Umbilical cord (tissue), 2 donors: ENCODE measurements around the gene NLRP7. TPM values are rescaled to one million over a fixed set of nuclear protein-coding genes. Genes with fewer than 3 reads are reported as not detected.
"Not testable (repeated sequence)": the region's sequence is repeated elsewhere in the genome, so short reads cannot be mapped to it uniquely, and the experiment has no call there.

ENCODE experiments used
- DNase-seq: peaks from one replicate; pipeline ENCODE4 v3.0.0-alpha.2; 2015; ENCODE audit warnings: low spot score
- total RNA-seq: library from RNA; depleted of rRNA; stranded (reverse); fragments of >200 nt; gene quantifications from one replicate; pipeline ENCODE4 v1.2.3, GENCODE V29; 2014; ENCODE audit warnings: low replicate concordance; ENCODE audit not compliant: insufficient read depth

NLRP7 gene
- total RNA-seq = 0.24 TPM

DNA sequence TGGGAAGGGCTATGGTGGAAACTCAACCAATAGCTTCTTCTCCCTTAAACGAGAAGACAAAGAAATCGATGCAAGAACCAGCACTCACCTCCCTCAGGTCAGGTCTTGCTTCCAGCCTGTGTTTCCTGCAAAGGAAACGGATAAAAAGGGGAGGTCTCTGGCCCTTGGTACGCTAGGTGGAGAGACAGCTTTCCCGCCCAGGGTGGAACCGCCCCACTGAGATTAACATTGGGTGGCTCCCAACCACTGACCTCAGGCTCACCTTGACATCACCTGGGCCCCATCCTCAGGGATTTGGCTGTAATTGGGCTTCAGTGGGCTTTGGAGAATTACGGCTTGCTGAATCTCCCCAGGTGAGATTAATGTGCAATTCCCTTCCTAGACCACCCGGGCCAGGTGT lies at the start of gene NLRP7:
NLRP7 (minus strand) TSS at position 150 of the 400 bp plus-strand sequence.
- no peak for DNase-seq

DNA sequence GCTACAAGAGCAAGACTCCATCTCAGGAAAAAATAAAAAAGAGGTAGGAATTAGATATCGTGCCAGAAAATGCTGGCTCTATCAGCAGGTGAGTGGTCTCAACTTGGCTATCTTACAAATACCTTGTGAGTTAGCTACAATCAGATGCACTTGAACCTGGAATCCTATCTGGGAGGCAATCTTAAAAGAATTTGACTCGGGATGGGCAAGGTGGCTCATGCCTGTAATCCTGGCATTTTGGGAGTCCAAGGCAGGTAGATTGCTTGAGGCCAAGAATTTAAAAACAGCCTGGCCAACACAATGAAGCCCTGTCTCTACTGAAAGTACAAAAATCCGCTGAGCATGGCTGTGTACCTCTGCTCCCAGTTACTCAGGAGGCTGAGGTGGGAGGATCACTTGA lies 48.2 kb upstream of the NLRP7 start:
- DNase-seq = no peak

DNA sequence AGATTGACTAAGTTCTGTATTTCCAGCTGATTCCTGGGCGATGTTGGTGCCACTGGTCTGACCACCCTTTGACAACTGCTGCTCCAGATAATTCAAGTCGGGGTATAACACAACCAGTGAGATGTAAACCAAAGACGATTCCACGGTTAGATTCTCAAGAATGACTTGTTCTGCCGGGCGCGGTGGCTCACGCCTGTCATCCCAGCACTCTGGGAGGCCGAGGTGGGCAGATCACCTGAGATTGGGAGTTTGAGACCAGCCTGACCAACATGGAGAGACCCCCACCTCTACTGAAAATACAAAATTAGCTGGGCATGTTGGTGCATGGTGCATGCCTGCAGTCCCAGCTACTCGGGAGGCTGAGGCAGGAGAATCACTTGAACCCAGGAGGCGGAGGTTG lies 42.2 kb upstream of the NLRP7 start:
- not testable (repeated sequence) for DNase-seq

DNA sequence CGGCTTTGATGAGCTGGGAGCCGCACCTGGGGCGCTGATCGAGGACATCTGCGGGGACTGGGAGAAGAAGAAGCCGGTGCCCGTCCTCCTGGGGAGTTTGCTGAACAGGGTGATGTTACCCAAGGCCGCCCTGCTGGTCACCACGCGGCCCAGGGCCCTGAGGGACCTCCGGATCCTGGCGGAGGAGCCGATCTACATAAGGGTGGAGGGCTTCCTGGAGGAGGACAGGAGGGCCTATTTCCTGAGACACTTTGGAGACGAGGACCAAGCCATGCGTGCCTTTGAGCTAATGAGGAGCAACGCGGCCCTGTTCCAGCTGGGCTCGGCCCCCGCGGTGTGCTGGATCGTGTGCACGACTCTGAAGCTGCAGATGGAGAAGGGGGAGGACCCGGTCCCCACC lies 35.2 kb upstream of the NLRP7 start:
- DNase-seq = not testable (repeated sequence)

DNA sequence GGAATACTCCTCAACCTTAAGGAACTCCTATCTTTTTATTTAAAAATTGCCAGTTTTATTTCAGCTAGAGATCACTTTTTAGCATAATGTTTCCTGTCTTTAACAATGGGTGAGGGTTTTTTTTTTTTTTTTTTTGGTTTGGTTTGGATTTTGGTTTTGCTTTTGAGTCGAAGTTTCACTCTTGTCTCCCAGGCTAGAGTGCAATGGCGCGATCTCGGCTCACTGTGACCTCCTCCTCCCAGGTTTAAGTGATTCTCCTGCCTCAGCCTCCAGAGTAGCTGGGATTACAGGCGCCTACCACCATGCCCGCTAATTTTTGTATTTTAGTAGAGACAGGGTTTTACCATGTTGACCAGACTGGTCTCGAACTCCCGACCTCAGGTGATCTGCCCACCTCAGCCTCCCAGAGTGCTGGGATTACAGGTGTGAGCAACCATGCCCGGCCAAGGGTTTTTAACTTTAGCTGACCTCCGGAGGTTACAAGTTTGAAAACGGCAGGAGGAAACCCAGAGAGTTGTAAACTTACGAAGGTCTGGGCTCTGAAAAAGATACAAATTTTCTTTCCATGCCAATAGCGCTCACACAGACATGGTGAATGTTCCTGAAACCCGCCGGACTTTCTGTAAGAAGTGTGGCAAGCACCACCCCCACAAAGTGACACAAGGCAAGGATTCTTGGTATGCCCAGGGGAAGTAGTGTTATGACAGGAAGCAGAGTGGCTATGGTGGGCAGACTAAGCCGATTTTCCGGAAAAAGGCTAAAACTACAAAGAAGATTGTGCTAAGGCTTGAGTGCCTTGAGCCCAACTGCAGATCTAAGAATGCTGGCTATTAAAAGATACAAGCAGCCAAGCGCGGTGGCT lies 26.1 kb upstream of the NLRP7 start:
- DNase-seq = not testable (repeated sequence)

DNA sequence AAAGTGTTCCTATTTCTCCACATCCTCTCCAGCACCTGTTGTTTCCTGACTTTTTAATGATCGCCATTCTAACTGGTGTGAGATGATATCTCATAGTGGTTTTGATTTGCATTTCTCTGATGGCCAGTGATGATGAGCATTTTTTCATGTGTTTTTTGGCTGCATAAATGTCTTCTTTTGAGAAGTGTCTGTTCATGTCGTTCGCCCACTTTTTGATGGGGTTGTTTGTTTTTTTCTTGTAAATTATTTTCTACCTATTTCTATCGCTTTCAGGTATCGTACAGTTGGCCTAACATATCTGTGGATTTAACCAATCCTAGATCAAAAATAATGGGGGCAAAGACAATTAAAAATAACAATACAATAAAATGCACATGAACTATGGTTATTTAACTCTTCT lies 24.1 kb upstream of the NLRP7 start:
- DNase-seq = not testable (repeated sequence)

DNA sequence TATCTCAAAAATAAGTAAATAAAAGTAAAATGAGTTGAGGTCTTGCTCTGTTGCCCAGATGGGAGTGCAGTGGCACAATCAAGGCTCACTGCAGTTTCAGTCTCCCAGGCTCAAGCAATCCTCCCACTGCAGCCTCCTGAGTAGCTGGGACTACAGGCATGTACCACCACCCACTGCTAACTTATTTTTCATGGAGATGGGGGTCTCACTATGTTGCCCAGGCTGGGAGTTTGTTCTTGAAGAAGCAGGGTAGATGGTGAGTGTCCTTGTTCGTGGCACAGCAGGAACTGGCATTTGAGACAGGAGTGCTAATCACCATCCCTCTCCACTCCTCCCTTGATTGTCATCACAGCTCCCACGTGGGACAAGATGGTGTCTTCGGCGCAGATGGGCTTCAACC lies 22.3 kb upstream of the NLRP7 start:
- no peak for DNase-seq

DNA sequence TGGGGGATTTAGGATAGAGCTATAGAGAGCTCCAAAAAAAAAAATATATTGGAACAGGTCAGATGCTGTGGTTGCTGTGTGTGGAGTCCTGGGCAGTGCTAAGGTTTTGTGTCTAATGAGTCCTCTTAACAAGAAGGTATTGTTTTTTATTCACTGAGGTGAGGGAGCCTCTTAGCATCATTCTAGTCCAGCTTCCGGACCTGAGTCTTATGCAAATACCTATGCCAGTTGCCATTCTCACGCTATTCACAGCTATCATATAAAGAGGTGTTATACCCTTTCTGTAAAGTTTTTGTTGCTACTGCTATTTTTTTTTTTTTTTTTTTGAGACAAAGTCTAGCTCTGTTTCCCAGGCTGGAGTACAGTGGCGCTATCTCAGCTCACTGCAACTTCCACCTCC lies 20.3 kb upstream of the NLRP7 start:
- no peak for DNase-seq

DNA sequence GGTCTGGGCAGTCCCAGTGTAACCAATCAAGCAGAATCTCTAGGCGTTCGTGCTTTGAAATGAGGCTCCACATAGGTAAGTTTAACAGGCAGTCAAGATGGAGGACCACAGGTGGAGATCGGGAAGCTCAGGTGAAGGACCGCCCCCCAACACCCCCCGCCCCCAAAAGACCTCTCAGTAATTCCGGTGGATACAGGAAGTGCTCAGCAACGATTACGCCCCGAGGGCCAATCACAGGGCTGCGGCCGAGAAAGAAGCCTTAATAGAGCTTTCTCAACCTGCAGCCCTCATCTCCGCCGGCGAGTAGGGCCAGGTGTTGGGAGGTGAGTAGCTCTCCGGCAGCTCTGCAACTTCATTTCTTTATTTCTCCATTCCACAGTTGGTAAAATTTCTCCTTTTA lies 17.7 kb upstream of the NLRP7 start:
- not testable (repeated sequence) for DNase-seq

DNA sequence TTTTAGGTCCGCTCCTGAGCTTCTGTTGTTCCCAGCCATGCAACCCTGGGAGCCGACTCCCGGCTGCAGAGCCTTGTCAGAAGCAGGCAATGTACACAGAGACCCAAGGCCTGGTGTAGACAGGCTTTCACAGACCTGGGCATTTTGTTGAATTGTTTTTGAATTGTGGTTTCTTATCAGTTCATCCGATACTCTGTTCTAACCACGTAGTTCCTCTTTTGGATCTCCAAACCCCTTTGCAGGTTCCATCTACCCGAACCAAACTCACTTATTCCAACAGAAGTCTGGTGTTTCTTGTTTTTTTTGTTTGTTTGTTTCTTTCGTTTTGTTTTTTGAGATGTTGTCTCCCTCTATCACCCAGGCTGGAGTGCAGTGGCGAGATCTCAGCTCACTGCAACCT lies 12.5 kb upstream of the NLRP7 start:
- no peak for DNase-seq

DNA sequence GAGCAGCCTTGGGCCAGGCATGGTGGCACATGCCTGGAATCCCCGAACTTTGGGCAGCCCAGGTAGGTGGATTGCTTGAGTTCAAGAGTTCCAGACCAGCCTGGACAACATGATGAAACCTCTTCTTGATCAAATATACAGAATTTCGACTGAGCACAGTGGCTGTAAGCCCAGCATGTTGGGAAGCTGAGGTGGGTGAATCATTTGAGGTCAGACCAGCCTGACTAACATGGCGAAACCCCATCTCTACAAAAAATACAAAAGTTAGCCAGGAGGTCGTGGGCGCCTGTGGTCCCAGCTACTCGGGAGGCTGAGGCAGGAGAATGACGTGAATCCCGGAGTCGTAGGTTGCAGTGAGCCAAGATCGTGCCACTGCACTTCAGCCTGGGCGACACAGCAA lies 8.0 kb upstream of the NLRP7 start:
- no peak for DNase-seq

DNA sequence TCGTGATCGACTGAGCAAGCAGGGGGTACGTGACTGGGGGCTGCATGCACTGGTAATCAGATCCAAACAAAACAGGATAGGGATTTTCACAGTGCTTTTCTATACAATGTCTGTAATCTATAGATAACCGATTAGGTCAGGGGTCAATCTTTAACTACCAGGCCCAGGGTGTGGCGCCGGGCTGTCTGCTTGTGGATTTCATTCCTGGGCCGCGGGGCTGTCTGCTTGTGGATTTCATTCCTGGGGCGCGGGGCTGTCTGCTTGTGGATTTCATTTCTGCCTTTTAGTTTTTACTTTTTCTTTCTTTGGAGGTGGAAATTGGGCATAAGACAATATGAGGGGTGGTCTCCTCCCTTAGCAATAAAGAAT lies 6.0 kb upstream of the NLRP7 start:
- DNase-seq = not testable (repeated sequence)

DNA sequence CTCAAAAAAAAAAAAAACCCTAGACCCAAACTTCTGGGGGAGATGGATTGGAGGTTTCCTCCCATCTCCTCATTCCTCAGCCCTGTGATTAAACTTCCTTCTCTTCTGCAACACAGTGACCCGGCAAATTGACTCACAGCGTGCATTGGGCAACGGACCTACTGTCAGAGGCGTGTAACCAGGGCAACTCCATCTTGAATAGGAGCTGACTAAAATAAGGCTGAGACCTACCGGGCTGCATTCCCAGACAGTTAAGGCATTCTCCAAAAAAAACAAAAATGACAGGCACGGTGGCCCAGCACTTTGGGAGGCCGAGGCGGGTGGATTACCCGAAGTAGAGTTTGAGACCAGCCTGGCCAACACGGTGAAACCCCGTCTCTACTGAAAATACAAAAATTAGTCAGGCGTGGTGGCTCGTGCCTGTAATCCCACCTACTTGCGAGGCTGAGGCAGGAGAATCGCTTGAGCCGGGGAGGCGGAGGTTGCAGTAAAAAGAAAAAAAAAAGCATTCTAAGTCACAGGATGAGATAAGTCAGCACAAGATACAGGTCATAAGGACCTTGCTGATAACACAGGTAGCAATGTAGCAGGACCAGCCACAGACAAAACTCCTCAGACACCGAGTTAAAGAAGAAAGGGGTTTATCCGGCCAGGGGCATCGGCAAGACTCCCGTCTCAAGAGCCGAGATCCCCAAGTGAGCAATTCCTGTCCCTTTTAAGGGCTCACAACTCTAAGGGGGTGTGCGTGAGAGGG lies 5.4 kb upstream of the NLRP7 start:
- no peak for DNase-seq

DNA sequence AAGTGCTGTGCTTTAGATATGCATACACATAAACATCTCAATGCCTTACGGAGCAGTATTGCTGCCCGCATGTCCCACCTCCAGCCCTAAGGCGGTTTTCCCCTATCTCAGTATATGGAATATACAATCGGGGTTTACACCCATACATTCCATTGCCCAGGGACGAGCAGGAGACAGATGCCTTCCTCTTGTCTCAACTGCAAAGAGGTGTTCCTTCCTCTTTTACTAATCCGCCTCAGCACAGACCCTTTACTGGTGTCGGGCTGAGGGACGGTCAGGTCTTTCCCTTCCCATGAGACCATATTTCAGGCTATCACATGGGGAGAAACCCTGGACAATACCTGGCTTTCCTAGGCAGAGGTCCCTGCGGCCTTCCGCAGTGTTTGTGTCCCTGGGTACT lies 3.2 kb upstream of the NLRP7 start:
- not testable (repeated sequence) for DNase-seq

DNA sequence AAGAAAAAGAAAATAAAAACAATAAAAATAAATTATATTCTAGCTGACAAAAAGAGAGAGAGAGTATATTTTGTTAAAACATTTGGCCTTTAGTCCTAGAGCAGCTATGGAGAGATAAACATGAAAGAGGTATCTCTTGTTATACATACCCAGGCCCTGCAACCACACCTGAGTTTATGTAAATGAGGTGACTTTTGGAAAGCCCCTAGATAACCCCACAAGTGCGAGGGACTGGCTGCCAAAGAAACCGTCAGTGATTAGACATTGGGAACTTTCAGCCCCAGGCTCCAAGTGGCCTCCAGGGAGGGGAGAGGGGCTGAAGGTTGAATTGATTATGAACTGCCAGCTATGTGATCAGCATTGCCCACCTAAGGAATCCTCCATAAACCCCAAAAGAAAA lies 2.1 kb upstream of the NLRP7 start:
- no peak for DNase-seq

DNA sequence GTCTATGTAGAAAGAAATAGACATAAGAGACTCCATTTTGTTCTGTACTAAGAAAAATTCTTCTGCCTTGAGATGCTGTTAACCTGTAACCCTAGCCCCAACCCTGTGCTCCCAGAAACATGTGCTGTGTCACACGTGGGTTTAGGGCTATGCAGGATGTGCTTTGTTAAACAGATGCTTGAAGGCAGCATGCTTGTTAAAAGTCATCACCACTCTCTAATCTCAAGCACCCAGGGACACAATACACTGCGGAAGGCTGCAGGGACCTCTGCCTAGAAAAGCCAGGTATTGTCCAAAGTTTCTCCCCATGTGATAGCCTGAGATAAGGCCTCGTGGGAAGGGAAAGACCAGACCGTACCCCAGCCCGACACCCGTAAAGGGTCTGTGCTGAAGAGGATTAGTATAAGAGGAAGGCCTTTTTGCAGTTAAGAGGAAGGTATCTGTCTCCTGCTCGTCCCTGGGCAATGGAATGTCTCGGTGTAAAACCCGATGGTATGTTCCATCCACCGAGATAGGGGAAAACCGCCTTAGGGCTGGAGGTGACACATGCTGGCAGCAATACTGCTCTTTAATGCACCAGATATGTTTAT lies 3.5 kb downstream of the NLRP7 start:
- not testable (repeated sequence) for DNase-seq

DNA sequence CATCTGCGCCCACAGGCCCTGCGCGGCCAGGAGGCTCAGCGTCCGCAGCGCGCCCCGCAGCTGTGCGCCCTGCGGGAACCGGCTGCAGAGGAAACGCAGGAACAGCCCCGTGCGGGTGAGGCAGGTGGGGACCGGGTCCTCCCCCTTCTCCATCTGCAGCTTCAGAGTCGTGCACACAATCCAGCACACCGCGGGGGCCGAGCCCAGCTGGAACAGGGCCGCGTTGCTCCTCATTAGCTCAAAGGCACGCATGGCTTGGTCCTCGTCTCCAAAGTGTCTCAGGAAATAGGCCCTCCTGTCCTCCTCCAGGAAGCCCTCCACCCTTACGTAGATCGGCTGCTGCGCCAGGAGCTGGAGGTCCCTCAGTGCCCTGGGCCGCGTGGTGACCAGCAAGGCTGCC lies 7.8 kb downstream of the NLRP7 start:
- not testable (repeated sequence) for DNase-seq

DNA sequence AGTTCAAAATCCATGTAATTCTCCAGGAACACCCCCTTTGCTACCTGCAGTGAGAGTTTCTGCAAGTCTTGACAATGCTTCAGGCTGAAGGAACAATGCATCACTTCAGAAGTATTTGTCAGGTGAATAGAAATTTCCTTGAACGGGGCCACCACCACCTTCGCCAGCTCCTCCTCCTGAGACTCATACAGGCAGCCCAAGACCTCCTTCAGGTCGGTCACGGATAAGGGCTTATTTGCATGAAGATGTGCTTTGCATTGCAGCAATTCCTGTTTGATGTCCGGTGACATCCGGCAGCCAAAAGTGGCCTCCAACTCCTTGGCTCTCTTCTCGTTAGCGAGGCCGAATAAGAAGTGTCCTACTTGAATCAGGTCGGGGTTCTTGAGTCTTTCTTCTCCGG lies 8.4 kb downstream of the NLRP7 start:
- DNase-seq = no peak

DNA sequence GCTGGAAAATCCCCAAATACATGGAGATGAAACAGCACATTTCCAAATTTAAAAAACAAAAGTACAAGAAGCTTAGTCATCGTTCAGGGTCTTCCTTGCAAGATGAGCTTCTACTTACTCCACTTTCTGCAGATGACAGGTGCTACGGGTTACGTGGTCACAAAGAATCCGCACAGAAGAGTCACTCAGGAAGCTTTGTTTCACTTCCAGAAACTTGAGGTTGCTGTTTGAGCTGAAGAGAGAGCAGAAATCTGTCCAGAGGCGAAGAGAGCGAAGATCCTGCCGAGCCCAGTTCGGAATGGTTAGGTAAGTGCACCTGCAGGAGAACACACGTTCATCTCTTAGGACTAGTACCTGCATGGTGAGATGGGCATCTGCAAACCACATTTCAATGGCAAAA lies 9.4 kb downstream of the NLRP7 start:
- DNase-seq = no peak

DNA sequence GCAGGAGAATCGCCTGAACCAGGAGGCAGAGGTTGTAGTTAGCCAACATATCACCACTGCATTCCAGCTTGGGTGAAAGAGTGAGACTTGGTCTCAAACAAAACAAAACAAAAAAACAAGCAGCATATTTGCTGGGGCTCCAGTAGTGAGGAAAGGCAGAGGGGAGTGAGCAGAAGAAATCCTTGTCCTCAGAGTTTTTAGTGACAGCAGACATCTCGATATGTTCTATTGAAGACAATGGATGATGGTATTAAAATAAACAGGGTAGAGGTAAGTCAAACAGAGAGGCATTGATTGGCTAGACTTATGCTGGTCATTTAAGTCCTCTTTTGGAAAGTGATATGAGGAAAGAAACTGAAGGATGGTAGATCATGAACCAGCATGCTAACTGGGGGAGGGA lies 19.0 kb downstream of the NLRP7 start:
- no peak for DNase-seq

DNA sequence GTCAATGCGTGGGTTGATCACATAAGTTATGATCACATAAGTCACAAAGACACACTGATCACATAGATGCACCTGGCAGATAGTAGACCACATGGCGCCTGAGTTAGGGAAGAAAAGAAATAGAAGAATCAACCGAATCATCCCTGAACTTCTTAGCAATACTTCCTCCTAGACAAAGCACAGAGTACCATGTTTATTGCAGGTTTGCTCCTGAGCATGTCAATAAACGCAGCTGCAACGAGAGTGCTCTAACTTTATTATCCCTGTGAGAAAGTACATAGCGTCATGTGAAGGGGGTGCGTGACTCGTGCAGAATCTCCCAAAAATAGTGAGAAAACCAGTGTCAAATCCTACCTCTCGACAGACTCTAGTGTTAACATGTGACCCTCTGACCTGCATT lies 24.1 kb downstream of the NLRP7 start:
- DNase-seq = no peak

DNA sequence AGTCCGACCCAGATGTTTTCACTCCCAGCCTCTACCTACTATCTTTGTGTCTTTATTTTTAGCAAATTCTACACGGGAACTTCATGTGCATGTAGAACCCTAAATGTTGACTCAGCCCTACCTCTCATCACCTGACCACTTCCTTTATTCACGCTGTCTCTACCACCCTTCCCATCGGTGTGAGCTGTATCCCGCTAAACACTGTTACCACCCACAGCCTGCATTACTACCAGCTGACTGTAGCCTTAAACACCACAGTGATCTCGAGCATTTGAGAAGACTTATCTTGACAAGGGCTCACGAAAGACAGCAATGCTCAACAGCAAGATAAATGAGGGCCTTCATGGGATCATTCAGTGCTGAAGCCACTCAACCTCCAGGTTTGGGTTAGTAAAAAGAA lies 26.2 kb downstream of the NLRP7 start:
- DNase-seq = no peak
